Measurements from ENCODE around the gene PLEKHA3.

PLEKHA3 gene

DNA sequence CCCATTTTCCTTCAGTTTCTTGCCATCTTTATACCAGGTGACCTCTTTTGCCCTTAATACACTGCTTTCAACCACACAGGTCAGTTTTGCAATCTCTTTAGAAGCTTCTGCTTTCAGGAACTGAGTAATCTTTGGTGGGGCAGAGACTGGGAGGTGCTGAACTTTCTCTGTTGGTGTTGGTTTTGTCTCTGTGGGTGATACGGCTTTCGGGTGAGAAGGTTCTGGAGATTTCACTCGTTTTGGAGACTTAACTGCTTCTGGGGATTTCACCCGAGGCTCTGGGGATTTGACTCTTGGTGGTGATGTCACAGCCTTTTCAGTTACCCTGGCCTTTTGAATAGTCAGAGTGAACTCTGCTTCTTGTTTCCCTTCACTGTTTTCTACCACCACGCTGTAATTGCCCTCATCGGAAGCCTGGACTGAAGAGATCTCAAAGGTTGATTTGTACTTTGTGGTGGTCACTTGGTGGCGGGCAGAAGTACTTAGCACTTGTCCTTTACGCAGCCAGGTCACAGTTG, 50.4 kb downstream of the PLEKHA3 start:
- TF ChIP-seq, protein P1, sequence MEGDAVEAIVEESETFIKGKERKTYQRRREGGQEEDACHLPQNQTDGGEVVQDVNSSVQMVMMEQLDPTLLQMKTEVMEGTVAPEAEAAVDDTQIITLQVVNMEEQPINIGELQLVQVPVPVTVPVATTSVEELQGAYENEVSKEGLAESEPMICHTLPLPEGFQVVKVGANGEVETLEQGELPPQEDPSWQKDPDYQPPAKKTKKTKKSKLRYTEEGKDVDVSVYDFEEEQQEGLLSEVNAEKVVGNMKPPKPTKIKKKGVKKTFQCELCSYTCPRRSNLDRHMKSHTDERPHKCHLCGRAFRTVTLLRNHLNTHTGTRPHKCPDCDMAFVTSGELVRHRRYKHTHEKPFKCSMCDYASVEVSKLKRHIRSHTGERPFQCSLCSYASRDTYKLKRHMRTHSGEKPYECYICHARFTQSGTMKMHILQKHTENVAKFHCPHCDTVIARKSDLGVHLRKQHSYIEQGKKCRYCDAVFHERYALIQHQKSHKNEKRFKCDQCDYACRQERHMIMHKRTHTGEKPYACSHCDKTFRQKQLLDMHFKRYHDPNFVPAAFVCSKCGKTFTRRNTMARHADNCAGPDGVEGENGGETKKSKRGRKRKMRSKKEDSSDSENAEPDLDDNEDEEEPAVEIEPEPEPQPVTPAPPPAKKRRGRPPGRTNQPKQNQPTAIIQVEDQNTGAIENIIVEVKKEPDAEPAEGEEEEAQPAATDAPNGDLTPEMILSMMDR (IDR thresholded peaks at IDR 0.05; ENCODE audit: low read depth, low read length), result no peak
- no peak overlapping the region for H3K4me3 ChIP-seq (ENCODE audit: low read depth, low read length)

DNA sequence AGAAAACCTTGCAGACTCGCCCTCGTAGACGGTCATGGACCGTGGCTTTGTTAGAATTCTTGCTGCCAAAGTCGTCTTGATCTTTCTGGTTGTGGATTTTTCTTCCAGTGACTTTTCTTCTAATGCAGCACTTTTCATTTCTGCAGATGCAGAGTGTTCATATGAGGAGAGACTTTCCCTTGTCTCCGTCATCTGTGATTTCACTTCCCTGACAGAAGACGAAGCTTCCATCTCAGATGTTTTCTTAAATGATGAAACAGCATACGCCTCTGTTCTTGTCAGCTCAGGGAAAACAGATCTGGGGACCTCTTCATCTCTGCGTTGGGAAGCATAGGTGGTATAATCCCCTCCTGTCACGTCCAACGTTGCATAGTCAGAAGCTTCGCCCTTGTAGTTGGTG, 50.9 kb downstream of the PLEKHA3 start:
- TF ChIP-seq, protein P1 (IDR thresholded peaks at IDR 0.05; ENCODE audit: low read depth, low read length), result no peak
- H3K4me3 ChIP-seq (ENCODE audit: low read depth, low read length), result no peak overlapping the region

DNA sequence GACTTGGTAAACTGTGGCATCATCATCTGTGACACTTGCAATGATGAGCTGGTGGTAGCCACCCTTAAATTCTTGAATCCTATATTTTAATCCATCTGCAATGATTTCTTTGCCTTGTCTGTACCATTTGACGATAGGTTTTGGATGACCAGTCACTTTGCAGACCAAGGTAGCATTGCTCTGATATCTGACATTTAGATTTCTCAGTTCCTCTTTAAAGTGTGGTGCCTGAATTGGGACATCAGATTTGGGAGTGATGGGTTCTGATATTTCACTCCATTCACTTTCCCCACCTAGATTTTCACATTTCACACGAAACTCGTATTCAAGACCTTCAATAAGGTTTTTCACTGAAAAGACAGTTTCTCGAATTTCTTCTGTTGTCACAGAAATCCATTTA, 55.8 kb downstream of the PLEKHA3 start:
- TF ChIP-seq, protein P1 (IDR thresholded peaks at IDR 0.05; ENCODE audit: low read depth, low read length), result no peak
- no peak overlapping the region for H3K4me3 ChIP-seq (ENCODE audit: low read depth, low read length)

DNA sequence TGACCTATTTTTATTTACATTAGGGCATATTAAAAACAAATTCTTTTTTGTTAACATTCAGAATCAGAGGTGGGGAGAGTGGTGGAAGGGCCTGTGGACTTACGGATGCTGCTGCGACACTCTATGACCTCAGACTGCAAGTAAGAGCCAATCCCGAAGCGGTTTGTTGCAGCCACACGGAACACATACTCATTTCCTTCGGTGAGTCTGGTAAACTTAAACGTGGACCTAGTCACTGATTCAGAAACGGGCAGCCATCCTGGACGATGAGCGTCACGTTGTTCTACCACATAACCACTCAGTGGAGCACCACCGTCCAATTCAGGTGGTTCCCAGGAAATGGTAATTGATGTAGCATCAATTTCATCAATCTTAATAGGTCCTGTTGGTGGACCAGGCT, 61.9 kb downstream of the PLEKHA3 start:
- TF ChIP-seq, protein P1 (IDR thresholded peaks at IDR 0.05; ENCODE audit: low read depth, low read length), result no peak
- no peak overlapping the region for H3K4me3 ChIP-seq (ENCODE audit: low read depth, low read length)

DNA sequence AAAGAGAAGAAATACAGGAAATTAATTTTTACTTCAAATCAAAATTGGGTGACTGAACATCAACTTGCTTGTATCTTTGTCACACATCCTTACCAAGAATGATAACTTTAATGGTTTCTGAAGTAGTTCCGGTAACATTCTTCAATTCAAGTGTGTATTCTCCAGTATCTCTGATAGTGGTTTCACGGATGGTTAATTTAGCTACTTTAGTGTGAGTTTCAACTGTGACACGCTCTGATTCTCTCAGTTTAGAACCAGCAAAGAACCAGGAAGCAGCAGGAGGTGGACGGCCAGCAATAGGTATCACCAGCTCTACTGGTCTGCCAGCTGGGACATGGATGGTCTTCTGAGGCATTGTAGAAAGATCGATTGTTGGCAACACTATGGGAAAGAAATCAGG, 62.3 kb downstream of the PLEKHA3 start:
- TF ChIP-seq, protein P1 (IDR thresholded peaks at IDR 0.05; ENCODE audit: low read depth, low read length), result no peak
- no peak overlapping the region for H3K4me3 ChIP-seq (ENCODE audit: low read depth, low read length)

DNA sequence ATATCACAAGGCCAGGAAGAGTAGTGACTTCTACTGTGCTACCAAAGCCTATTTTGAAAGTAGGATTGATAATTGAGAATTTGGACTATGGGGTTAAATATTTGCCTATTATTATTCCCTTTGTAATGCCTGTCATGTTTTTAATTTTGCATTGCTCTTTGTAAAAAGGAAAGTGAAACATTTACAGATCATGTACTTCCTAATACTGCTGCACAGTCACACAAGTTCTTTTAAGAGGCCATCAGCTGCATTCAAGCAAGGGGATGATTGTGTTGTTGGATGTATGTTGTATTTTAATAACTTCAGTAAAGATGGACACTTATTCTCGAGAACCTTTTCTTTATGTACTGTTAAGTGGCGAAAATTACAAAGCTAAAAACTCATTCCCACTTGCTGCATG, 70.1 kb downstream of the PLEKHA3 start:
- TF ChIP-seq, protein P1 (IDR thresholded peaks at IDR 0.05; ENCODE audit: low read depth, low read length), result no peak
- H3K4me3 ChIP-seq (ENCODE audit: low read depth, low read length), result no peak overlapping the region

DNA sequence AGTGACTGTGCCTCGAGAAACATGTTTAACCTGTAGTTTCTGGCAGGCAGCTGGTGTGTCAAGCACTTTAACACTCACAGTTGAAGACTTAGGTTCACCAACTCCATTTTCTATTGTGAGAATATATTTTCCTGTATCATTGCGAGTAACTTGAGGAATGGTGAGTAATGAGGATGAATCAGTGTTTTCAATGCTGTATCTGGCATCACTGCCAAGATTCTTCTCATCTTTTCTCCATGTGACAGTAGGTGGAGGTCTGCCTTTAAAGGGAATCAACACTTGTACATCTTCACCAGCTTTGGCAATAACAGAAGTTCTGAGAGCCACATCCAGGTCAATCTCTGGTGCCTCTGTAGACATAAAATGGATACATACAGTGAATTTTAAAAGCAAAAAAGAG, 72.8 kb downstream of the PLEKHA3 start:
- H3K4me3 ChIP-seq (ENCODE audit: low read depth, low read length), result no peak overlapping the region
- TF ChIP-seq, protein P1 (IDR thresholded peaks at IDR 0.05; ENCODE audit: low read depth, low read length), result no peak
